PFSK-1 (cell line): ENCODE results near the gene PKIB.

ENCODE experiments used
- FOXP2 ChIP-seq: optimal IDR thresholded peaks from 2 replicates; pipeline ENCODE3; 2011; ENCODE audit warnings: borderline replicate concordance, control low read depth, inconsistent platforms; ENCODE audit not compliant: insufficient read depth; ENCODE audit errors: extremely low read length, extremely low read depth
- POLR2AphosphoS5 ChIP-seq: IDR thresholded peaks from 2 replicates; pipeline ENCODE4 v1.6.1; 2012; ENCODE audit warnings: low read depth, mild to moderate bottlenecking, control low read depth, low read length, moderate library complexity
- SIN3A ChIP-seq: IDR thresholded peaks from 2 replicates; pipeline ENCODE4 v1.6.1; 2012; ENCODE audit warnings: mild to moderate bottlenecking, low read length, moderate library complexity, borderline replicate concordance; ENCODE audit not compliant: insufficient read depth
- TAF1 ChIP-seq: IDR thresholded peaks from 2 replicates; pipeline ENCODE4 v1.6.1; 2012; ENCODE audit warnings: low read length, control low read depth, borderline replicate concordance; ENCODE audit not compliant: insufficient read depth
- TF ChIP-seq, protein P1 (sequence below), 2 experiments: IDR thresholded peaks; 2 replicates each; pipeline versions ENCODE4 v1.6.1 to v1.8.0; 2011 to 2012; ENCODE audit warnings: low read depth in 2 of 2, low read length in 2 of 2, control low read depth in 1 of 2, inconsistent platforms in 1 of 2, mild to moderate bottlenecking in 1 of 2, moderate library complexity in 1 of 2; ENCODE audit not compliant: insufficient read depth in 1 of 2

PKIB gene

GRCh38 chr6:122713138-122713537 lies 102.9 kb downstream of the PKIB start:
- TF ChIP-seq FOXP2 (no peak), SIN3A (no peak), TAF1 (no peak), POLR2AphosphoS5 (no peak)
- TF ChIP-seq, protein P1, sequence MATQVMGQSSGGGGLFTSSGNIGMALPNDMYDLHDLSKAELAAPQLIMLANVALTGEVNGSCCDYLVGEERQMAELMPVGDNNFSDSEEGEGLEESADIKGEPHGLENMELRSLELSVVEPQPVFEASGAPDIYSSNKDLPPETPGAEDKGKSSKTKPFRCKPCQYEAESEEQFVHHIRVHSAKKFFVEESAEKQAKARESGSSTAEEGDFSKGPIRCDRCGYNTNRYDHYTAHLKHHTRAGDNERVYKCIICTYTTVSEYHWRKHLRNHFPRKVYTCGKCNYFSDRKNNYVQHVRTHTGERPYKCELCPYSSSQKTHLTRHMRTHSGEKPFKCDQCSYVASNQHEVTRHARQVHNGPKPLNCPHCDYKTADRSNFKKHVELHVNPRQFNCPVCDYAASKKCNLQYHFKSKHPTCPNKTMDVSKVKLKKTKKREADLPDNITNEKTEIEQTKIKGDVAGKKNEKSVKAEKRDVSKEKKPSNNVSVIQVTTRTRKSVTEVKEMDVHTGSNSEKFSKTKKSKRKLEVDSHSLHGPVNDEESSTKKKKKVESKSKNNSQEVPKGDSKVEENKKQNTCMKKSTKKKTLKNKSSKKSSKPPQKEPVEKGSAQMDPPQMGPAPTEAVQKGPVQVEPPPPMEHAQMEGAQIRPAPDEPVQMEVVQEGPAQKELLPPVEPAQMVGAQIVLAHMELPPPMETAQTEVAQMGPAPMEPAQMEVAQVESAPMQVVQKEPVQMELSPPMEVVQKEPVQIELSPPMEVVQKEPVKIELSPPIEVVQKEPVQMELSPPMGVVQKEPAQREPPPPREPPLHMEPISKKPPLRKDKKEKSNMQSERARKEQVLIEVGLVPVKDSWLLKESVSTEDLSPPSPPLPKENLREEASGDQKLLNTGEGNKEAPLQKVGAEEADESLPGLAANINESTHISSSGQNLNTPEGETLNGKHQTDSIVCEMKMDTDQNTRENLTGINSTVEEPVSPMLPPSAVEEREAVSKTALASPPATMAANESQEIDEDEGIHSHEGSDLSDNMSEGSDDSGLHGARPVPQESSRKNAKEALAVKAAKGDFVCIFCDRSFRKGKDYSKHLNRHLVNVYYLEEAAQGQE (IDR thresholded peaks at IDR 0.05; ENCODE audit: insufficient read depth in 1 of 2, low read depth in 2 of 2, low read length in 2 of 2): no peak

DNA sequence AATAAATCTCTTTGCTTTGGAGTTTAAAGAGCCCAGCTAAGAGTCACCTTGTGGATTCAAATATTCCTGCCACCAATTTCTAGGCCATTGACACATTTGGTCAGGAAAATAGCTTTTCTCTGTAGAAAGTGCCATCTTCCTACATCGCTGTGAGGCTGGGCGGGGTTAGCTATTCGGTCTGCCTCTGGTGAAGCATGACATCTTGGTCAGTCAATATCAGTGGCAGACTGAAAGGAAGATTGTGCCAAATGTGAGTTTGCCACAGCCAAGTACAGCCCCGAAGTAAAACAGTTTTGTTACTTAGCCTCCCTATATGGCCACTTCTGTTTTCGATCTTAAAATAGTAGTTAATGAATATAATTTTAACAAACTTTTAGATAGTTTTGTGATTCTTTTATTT lies 103.9 kb downstream of the PKIB start:
- TF ChIP-seq POLR2AphosphoS5 (no peak), TAF1 (no peak), FOXP2 (no peak), SIN3A (no peak)
- TF ChIP-seq, protein P1 (IDR thresholded peaks at IDR 0.05; ENCODE audit: insufficient read depth in 1 of 2, low read depth in 2 of 2, low read length in 2 of 2): no peak

- TF ChIP-seq, protein P1 (IDR thresholded peaks at IDR 0.05; ENCODE audit: insufficient read depth in 1 of 2, low read depth in 2 of 2, low read length in 2 of 2): no peak
- TF ChIP-seq TAF1 (no peak), SIN3A (no peak), POLR2AphosphoS5 (no peak), FOXP2 (no peak)
Measured at GRCh38 chr6:122715725-122716124, 105.5 kb downstream of the PKIB start.

DNA sequence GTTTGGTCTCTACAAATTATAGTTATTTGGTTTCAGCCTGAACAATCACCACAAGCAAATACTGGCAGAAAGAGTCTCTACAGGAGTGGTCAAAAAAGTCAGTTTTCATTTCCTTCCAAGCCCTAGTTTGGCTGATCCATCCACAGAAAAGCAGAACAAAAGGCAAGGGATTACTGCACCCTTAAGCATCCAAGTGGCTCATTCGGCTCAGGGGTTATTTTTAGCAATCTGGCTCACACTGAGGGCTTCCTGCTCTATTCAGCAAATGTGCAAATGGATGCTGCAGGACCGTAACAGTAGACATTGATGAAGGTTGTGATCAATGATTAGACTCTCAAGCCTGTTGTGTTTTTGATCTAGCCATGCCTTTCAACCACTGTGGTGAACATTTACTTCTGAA lies 107.1 kb downstream of the PKIB start:
- TF ChIP-seq TAF1 (no peak), POLR2AphosphoS5 (no peak), FOXP2 (no peak), SIN3A (no peak)
- TF ChIP-seq, protein P1 (IDR thresholded peaks at IDR 0.05; ENCODE audit: insufficient read depth in 1 of 2, low read depth in 2 of 2, low read length in 2 of 2): no peak

DNA sequence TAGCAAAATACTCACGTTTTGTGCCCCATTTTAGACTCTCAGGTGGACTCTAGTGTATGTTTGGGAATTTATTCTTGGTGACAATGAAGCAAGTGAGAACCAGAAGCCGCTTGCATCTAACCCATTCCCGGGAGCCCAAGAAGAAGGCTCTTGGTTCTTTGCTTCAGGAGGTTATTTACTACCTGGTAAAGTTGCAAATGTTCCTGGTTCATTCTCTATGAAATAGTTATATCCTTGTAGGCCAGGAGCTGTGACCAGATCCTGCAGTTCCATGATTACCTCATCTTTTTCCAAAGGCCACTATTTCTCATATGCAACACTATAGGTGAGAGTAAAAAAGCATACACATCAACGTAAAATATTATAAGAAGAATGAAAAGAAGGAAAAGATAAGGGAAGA lies 108.4 kb downstream of the PKIB start:
- TF ChIP-seq, protein P1 (IDR thresholded peaks at IDR 0.05; ENCODE audit: insufficient read depth in 1 of 2, low read depth in 2 of 2, low read length in 2 of 2): no peak
- TF ChIP-seq SIN3A (no peak), TAF1 (no peak), FOXP2 (no peak), POLR2AphosphoS5 (no peak)
